Measurements from ENCODE around the gene TMTC2. TPM values are rescaled to one million over a fixed set of nuclear protein-coding genes. Genes with fewer than 3 reads are reported as not detected.

Gene TMTC2
- total RNA-seq, 1 donor from 2014 or later = 37.9 TPM

GRCh38 chr12:83093426-83093825 is 406.7 kb downstream of the TMTC2 start:
- Histone ChIP-seq H3K4me3 (no peak overlapping the region), H3K4me1 (no peaks in the 10 kb centered on the region), H3K27ac (no peak overlapping the region), H3K9me3 (no peaks in the 10 kb centered on the region), H3K27me3 (no peaks in the 10 kb centered on the region), H3K36me3 (no peaks in the 10 kb centered on the region)
- TF ChIP-seq, protein P1, sequence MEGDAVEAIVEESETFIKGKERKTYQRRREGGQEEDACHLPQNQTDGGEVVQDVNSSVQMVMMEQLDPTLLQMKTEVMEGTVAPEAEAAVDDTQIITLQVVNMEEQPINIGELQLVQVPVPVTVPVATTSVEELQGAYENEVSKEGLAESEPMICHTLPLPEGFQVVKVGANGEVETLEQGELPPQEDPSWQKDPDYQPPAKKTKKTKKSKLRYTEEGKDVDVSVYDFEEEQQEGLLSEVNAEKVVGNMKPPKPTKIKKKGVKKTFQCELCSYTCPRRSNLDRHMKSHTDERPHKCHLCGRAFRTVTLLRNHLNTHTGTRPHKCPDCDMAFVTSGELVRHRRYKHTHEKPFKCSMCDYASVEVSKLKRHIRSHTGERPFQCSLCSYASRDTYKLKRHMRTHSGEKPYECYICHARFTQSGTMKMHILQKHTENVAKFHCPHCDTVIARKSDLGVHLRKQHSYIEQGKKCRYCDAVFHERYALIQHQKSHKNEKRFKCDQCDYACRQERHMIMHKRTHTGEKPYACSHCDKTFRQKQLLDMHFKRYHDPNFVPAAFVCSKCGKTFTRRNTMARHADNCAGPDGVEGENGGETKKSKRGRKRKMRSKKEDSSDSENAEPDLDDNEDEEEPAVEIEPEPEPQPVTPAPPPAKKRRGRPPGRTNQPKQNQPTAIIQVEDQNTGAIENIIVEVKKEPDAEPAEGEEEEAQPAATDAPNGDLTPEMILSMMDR (IDR thresholded peaks at IDR 0.05) = no peak
- intact Hi-C loops (cut with DNase I) = no loop called here
- DNase-seq = no peak
- no peak for ATAC-seq

DNA sequence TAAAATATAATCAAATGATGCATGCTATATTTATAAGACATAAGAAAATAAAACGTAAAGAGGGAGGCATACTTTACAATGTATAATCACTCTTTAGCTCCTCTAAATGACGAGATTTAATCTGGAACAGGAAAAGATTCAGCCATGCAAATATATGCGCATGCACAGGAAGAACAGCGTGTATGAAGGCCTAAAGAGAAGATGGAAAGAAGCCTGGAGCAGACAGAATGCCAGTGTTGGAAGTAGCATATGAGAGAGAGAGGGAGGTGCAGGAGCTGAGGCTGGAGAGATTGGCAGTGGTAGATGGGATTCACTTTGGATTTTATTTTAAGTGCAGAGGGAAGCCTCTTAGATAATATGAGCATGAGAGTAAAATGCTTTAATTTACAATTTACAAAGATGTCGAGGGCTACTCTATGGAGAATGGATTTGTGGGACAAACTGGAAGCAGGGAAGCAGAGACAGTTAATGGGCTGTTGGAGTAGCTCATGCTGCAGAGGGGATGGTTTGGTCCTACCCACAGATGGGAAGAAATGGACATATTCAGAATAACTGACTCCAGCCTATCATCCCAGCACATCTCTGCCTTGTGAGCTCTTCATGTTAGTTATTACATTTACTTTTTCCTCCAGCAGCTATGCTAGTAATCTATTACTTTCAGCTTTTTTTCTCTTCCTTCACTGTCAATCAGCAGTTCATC is 411.1 kb downstream of the TMTC2 start:
- no peaks in the 10 kb centered on the region for H3K4me1 ChIP-seq
- ATAC-seq (no peak), DNase-seq (no peak)
- no peaks in the 10 kb centered on the region for H3K27me3 ChIP-seq
- no peaks in the 10 kb centered on the region for H3K36me3 ChIP-seq
- TF ChIP-seq, protein P1 (IDR thresholded peaks at IDR 0.05) = no peak
- no peak overlapping the region for H3K27ac ChIP-seq
- no peak overlapping the region for H3K4me3 ChIP-seq
- intact Hi-C loops (cut with DNase I) = no loop called here
- no peaks in the 10 kb centered on the region for H3K9me3 ChIP-seq

GRCh38 chr12:83099436-83099835 is 412.7 kb downstream of the TMTC2 start:
- intact Hi-C loops (cut with DNase I) = no loop called here
- Histone ChIP-seq H3K4me1 (no peaks in the 10 kb centered on the region), H3K4me3 (no peak overlapping the region), H3K27ac (no peak overlapping the region), H3K9me3 (no peaks in the 10 kb centered on the region), H3K36me3 (no peaks in the 10 kb centered on the region), H3K27me3 (no peaks in the 10 kb centered on the region)
- ATAC-seq (no peak), DNase-seq (no peak)
- TF ChIP-seq, protein P1 (IDR thresholded peaks at IDR 0.05) = no peak

- DNase-seq (no peak), ATAC-seq (no peak)
- TF ChIP-seq, protein P1 (IDR thresholded peaks at IDR 0.05) = no peak
- H3K9me3 ChIP-seq = no peaks in the 10 kb centered on the region
- H3K4me3 ChIP-seq = no peak overlapping the region
- no peaks in the 10 kb centered on the region for H3K4me1 ChIP-seq
- H3K36me3 ChIP-seq = no peaks in the 10 kb centered on the region
- intact Hi-C loops (cut with DNase I) = no loop called here
- no peak overlapping the region for H3K27ac ChIP-seq
- H3K27me3 ChIP-seq = no peaks in the 10 kb centered on the region
These were observed 415.8 kb downstream of the TMTC2 start for GRCh38 chr12:83102499-83102898.

- ATAC-seq = no peak
- H3K27ac ChIP-seq = no peak overlapping the region
- H3K27me3 ChIP-seq = no peaks in the 10 kb centered on the region
- no peaks in the 10 kb centered on the region for H3K4me1 ChIP-seq
- H3K36me3 ChIP-seq = no peaks in the 10 kb centered on the region
- TF ChIP-seq, protein P1 (IDR thresholded peaks at IDR 0.05) = no peak
- H3K4me3 ChIP-seq = no peak overlapping the region
- DNase-seq = no peak
- intact Hi-C loops (cut with DNase I) = no loop called here
- no peaks in the 10 kb centered on the region for H3K9me3 ChIP-seq
These were observed 420.2 kb downstream of the TMTC2 start for GRCh38 chr12:83106873-83107272.

DNA sequence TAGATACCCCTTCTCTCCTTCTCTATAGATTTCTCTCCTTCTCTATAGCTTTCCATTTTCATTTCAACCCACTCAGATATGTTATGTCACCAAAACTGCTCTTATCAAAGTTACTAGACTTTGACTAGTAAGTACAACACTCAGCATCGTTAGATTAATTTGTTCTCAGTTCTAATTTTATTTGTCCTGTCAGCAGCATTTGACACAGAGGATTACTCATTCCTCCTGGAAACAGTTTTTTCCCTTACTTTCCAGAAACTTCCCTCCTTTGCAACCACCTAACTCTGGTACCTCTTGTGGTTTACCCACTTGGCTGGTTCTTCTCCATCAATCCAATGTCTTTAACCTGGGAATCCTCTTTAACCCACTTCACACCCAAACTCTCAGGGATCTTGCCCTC is 423.7 kb downstream of the TMTC2 start:
- H3K36me3 ChIP-seq = no peaks in the 10 kb centered on the region
- intact Hi-C loops (cut with DNase I) = no loop called here
- no peak for ATAC-seq
- no peak overlapping the region for H3K27ac ChIP-seq
- H3K27me3 ChIP-seq = no peaks in the 10 kb centered on the region
- no peaks in the 10 kb centered on the region for H3K4me1 ChIP-seq
- no peak overlapping the region for H3K4me3 ChIP-seq
- no peak for DNase-seq
- no peaks in the 10 kb centered on the region for H3K9me3 ChIP-seq
- TF ChIP-seq, protein P1 (IDR thresholded peaks at IDR 0.05) = no peak

Data from upper lobe of right lung (tissue), 1 donor.